DOHH2 (cell line): ENCODE results near the gene ZNF787.

Experiments
- H3F3A ChIP-seq: fragments of 200-600 bp; sonication (generic), shearing (Covaris generic); 2 replicates; pipeline ENCODE4 v1.6.0; 2016; ENCODE audit warnings: antibody characterized with exemption, mild to moderate bottlenecking; ENCODE audit not compliant: control insufficient read depth, insufficient read depth
- H3K27ac ChIP-seq: fragments of 200-600 bp; sonication (generic); 2 replicates; pipeline ENCODE4 v1.5.1; 2014; ENCODE audit warnings: low read depth, mild to moderate bottlenecking, low read length, moderate library complexity
- H3K27me3 ChIP-seq: fragments of 200-600 bp; sonication (generic); 2 replicates; pipeline ENCODE4 v1.6.1; 2014; ENCODE audit warnings: mild to moderate bottlenecking, low read length, mixed read lengths; ENCODE audit not compliant: control insufficient read depth
- H3K36me3 ChIP-seq: fragments of 200-600 bp; sonication (generic); 2 replicates; pipeline ENCODE4 v1.6.1; 2014; ENCODE audit warnings: mild to moderate bottlenecking, low read length, moderate library complexity, mixed read lengths; ENCODE audit not compliant: control insufficient read depth
- H3K4me1 ChIP-seq: fragments of 200-600 bp; sonication (generic); 2 replicates; pipeline ENCODE4 v1.6.1; 2014; ENCODE audit warnings: mild to moderate bottlenecking, low read length, mixed read lengths; ENCODE audit not compliant: control insufficient read depth
- H3K4me2 ChIP-seq: fragments of 200-600 bp; sonication (generic); 2 replicates; pipeline ENCODE4 v1.6.0; 2014; ENCODE audit warnings: mild to moderate bottlenecking, low read length, moderate library complexity
- H3K4me3 ChIP-seq: fragments of 200-600 bp; sonication (generic); 2 replicates; pipeline ENCODE4 v1.5.1; 2014; ENCODE audit warnings: mild to moderate bottlenecking, low read length, mixed read lengths
- H3K79me2 ChIP-seq: fragments of 200-600 bp; sonication (generic); 2 replicates; pipeline ENCODE4 v1.6.1; 2014; ENCODE audit warnings: mild to moderate bottlenecking, low read length, mixed read lengths; ENCODE audit not compliant: control insufficient read depth
- H3K9me2 ChIP-seq: fragments of 200-600 bp; sonication (generic); replicated peaks from 2 replicates; pipeline ENCODE4 v1.6.1; 2014; ENCODE audit warnings: mild to moderate bottlenecking, low read length, mixed read lengths; ENCODE audit not compliant: control insufficient read depth
- H3K9me3 ChIP-seq: fragments of 200-600 bp; sonication (generic); 2 replicates; pipeline ENCODE4 v1.6.1; 2014; ENCODE audit warnings: antibody characterized with exemption, low read length, mixed read lengths; ENCODE audit not compliant: control insufficient read depth, insufficient read depth
- H4K20me1 ChIP-seq: fragments of 200-600 bp; sonication (generic); 2 replicates; pipeline ENCODE4 v1.6.0; 2014; ENCODE audit warnings: low read depth, mild to moderate bottlenecking, antibody characterized with exemption, low read length, moderate library complexity; ENCODE audit not compliant: control insufficient read depth, insufficient read depth
- CTCF ChIP-seq: fragments of 200-600 bp; sonication (generic); IDR thresholded peaks from one replicate; pipeline ENCODE4 v1.5.1; 2014; ENCODE audit warnings: antibody characterized with exemption, mild to moderate bottlenecking, low read depth, low read length; ENCODE audit not compliant: poor library complexity, severe bottlenecking
- EZH2phosphoT487 ChIP-seq: fragments of 200-600 bp; sonication (generic); IDR thresholded peaks from 2 replicates; pipeline ENCODE4 v1.6.1; 2017; ENCODE audit warnings: borderline replicate concordance, mild to moderate bottlenecking, antibody characterized with exemption, low read length, moderate library complexity, mixed read lengths

ZNF787 gene

GRCh38 chr19:56086671-56087430 is 34.2 kb downstream of the ZNF787 start:
- Histone ChIP-seq H3F3A (peaks cover 9% of the 10 kb centered on the region), H3K4me2 (no peak overlapping the region), H3K27ac (no peak overlapping the region), H4K20me1 (0 out of 2 replicates have a peak, but pooled peaks cover 6% of the 10 kb centered on the region), H3K9me2 (no peaks in the 10 kb centered on the region), H3K79me2 (peaks cover 20% of the 10 kb centered on the region), H3K9me3 (no peaks in the 10 kb centered on the region), H3K27me3 (no peaks in the 10 kb centered on the region), H3K4me3 (no peak overlapping the region), H3K4me1 (peaks cover 3% of the 10 kb centered on the region), H3K36me3 (peaks cover 24% of the 10 kb centered on the region)
- TF ChIP-seq EZH2phosphoT487 (no peak), CTCF (no peak)

GRCh38 chr19:56085571-56086275 is 35.4 kb downstream of the ZNF787 start:
- Histone ChIP-seq H3K36me3 (peaks cover 16% of the 10 kb centered on the region), H3K79me2 (peaks cover 9% of the 10 kb centered on the region), H3K4me1 (peaks cover 15% of the 10 kb centered on the region), H3K9me2 (no peaks in the 10 kb centered on the region), H3K4me2 (no peak overlapping the region), H3K9me3 (no peaks in the 10 kb centered on the region), H3K27ac (no peak overlapping the region), H4K20me1 (no peaks in the 10 kb centered on the region), H3K27me3 (no peaks in the 10 kb centered on the region), H3F3A (peaks cover 9% of the 10 kb centered on the region), H3K4me3 (no peak overlapping the region)
- no peak for TF ChIP-seq EZH2phosphoT487
- TF ChIP-seq CTCF: no peak

GRCh38 chr19:56084835-56085536 is 36.1 kb downstream of the ZNF787 start:
- TF ChIP-seq CTCF: no peak
- no peak for TF ChIP-seq EZH2phosphoT487
- no peaks in the 10 kb centered on the region for H3K9me3 ChIP-seq
- H4K20me1 ChIP-seq: no peaks in the 10 kb centered on the region

More at GRCh38 chr19:56084835-56085536, 36.1 kb downstream of the ZNF787 start:
- H3K36me3 ChIP-seq: peaks cover 14% of the 10 kb centered on the region; the same call in 1 of the 2 replicates
- H3K4me2 ChIP-seq: no peak overlapping the region
- H3K27ac ChIP-seq: no peak overlapping the region
- H3F3A ChIP-seq: peaks cover 9% of the 10 kb centered on the region
- H3K79me2 ChIP-seq: peaks cover 5% of the 10 kb centered on the region
- H3K9me2 ChIP-seq: no peaks in the 10 kb centered on the region
- no peaks in the 10 kb centered on the region for H3K27me3 ChIP-seq
- H3K4me3 ChIP-seq: no peak overlapping the region
- peaks cover 18% of the 10 kb centered on the region for H3K4me1 ChIP-seq
